D341Med (cell line): Measurements from ENCODE around the gene P2RX1.
"Not testable (repeated sequence)": the region's sequence is repeated elsewhere in the genome, so short reads cannot be mapped to it uniquely, and the experiment has no call there.

Experiments
- DNase-seq: peaks from one replicate; pipeline ENCODE4 v3.0.0; 2012; ENCODE audit warnings: low spot score

The P2RX1 gene

DNA sequence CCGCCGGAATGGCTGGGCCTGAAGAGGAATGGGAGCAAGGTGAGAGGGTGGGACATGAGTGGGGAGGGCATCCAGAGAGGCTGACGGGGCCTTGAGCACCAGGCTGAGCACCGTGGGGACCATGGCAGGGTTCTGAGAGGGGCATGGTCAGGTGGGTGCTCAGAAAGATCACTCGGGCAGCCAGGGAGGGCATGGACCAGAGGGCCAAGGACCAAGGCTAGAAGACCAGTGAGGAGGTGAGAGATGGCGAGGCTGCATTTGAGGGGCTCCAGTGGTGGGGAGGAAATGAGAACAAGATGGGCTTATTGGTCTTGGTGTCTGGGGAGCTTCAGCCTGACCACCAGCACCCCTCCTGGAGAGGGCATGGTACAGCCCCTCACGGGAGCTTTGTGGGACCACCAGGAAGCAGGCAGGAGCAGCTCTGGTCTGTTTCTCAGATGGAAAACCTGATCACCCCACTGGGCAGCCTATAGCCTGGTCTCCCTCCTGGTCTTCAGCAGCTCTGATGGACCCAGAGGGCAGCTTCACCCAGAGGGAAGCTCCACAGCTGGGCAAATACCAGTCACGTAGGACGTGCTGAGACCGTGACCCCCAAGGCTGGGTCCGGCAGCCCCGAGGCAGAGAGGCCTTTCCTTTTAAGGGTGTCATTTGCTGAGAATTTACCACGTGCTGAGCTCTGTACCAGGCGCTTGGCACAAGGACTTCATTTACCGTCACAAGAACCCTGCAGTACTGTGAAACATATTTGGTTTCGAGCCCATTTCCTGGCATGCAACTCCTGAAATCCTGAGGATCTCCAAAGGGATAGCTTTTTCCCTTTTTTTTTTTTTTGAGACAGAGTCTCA, 58.8 kb downstream of the P2RX1 start:
- no peak for DNase-seq

DNA sequence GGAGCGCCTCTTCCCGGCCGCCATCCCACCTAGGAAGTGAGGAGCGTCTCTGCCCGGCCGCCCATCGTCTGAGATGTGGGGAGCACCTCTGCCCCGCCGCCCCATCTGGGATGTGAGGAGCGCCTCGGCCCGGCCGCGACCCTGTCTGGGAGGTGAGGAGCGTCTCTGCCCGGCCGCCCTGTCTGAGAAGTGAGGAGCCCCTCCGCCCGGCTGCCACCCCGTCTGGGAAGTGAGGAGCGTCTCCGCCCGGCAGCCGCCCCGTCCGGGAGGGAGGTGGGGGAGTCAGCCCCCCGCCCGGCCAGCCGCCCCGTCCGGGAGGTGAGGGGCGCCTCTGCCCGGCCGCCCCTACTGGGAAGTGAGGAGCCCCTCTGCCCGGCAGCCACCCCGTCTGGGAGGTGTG, 62.1 kb downstream of the P2RX1 start:
- DNase-seq, result not testable (repeated sequence)

DNA sequence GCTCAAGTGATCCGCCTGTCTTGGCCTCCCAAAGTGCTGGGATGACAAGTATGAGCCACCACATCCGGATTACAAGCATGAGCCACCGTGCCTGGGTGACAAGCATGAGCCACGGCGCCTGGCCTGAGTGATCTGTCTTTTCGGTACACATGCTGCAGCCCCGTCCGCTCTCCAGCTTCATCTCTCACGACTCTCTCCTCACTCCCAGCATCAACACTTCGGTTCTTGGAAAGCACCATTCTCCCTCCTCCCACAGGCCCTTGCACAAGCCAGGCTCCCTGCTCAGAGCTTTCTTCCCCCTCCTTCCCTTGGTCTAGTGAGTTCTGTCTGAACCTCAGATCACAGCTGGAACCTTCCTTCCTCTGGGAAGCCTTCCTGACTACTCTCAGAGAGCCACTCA, 63.7 kb downstream of the P2RX1 start:
- no peak for DNase-seq

DNA sequence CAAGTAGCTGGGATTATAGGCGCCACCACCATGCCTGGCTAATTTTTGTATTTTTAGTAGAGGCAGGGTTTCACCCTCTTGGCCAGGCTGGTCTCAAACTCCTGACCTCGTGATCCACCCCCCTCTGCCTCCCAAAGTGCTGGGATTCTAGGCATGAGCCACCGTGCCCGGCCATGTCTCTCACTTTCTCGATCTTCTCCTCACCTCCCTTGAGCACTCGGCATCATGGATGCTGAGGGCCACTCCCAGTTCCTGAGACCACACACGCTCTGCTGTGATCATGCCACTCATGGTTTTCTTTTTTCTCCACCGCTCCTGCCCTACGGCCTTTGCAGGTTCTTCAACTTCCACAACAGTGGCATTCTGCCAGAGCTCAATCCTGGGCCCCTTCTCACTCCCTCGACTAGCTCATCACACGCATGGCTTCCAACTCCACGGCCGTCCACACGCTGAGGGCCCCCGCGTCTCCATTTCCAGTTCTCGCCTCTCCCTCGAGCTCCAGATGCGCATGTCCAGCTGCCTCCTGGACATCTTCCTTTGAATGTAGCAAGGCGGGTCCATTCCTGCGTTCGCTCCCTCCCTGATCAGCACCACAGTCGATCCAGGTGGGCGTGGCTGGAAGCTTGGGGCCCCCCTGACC, 64.7 kb downstream of the P2RX1 start:
- no peak for DNase-seq

DNA sequence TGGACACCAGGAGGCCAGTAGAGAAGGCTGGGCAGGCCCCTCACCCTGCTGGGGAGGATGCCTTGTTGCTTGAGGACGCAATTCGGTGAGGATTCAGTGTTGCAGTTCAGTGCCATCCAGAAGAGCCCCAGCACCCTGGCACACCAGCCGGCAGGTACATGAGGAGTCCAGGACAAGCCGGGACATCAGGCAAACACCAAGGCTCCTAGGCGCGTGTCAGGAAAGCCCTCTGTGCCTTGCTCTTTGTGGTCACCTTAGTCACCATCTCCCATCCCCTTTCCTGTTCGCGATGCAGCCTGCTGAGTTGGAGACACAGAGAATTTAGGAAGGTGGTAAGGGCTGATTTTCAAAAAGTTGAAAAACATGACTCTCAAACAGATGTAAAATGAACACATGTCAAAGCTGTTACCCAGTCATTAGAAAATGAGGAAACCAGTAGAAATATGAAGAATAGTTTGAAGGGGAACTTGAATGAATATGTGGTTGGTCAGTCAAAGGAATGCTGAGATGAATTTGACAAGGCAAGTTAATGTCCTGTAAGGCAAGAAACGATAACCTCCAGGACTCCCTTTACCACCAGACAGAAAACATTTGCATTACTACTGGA, 67.9 kb downstream of the P2RX1 start:
- no peak for DNase-seq

DNA sequence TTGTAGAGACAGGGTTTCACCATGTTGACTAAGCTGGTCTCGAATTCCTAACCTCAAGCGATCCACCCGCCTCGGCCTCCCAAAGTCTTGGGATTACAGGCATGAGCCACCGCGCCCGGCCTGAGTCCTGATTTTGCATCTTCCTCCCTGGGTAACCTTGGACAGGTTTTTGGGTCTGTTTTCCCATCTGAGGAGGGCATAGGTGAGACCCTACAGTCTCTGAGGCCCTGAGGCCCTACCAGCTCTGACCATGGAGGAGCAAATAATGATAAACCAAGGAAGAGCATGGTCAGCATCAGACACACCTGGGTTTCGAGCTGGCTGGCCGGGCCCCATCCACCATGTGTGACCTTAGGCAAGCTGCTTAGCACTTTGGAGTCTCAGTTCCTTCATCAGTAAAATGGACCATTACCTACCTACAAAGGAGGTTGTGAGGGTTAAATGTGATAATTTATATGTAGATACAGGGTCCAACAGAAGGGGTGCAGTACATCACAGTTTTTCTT, 69.0 kb downstream of the P2RX1 start:
- no peak for DNase-seq
